ENCODE data around the gene FAM180B. TPM values are rescaled to one million over a fixed set of nuclear protein-coding genes. Genes with fewer than 3 reads are reported as not detected.

The FAM180B gene, protein sequence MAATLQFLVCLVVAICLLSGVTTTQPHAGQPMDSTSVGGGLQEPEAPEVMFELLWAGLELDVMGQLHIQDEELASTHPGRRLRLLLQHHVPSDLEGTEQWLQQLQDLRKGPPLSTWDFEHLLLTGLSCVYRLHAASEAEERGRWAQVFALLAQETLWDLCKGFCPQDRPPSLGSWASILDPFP
- 0.10 TPM in 1 of 5 replicates, not detected in the others for total RNA-seq (2022; extraction: Qiagen RNA extraction; ENCODE audit: low read depth)

DNA sequence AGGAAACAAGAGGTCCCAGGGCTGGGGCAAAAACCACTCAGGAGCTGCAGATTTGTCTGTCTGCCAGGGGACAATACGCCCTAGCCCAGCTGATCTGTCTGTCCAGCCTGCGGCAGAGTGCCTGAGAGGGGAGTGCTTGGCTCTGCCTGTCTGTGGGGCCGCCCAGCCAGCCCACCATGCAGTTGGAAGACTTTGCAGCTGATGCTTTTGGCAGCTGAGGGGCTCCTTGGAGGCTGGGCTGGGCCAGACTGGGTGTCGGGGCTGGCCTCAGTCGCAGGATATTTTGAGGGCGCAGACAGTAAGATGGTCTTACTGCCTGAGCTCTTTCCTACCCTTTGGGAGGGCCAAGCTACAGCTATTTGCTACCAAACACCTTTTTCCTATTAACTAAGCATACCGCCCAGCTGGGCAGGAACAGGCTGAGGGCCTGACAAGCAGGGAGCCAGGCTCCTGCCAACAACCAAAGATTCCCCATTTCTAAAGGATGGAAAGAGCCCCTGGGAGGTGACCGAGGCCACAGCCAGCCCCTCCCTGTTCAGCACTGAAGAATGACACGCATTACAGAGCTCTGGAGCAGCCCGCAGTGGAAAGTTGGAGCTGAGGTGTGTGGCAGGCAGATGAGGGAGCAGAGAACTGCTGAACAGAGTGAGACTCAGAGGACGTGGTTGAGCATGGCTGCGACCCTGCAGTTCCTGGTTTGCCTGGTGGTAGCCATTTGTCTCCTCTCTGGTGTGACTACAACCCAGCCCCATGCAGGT lies at the start of gene FAM180B:
Gene FAM180B (plus strand): TSS at position 581 of the 758 bp plus-strand sequence. CDS start 91 bp downstream, at position 672.

GRCh38 chr11:47552566-47553405 lies 33.7 kb upstream of the FAM180B start, which contains the start of gene CELF1:
TSS of gene CELF1 (minus strand) at chr11:47553132. CDS start at chr11:47499523, 53,609 bp downstream.

GRCh38 chr11:47565340-47566148 lies 20.9 kb upstream of the FAM180B start, which contains the start of gene PTPMT1:
TSS of gene PTPMT1 (plus strand) at chr11:47565599. CDS start at chr11:47565623, 24 bp downstream.

DNA sequence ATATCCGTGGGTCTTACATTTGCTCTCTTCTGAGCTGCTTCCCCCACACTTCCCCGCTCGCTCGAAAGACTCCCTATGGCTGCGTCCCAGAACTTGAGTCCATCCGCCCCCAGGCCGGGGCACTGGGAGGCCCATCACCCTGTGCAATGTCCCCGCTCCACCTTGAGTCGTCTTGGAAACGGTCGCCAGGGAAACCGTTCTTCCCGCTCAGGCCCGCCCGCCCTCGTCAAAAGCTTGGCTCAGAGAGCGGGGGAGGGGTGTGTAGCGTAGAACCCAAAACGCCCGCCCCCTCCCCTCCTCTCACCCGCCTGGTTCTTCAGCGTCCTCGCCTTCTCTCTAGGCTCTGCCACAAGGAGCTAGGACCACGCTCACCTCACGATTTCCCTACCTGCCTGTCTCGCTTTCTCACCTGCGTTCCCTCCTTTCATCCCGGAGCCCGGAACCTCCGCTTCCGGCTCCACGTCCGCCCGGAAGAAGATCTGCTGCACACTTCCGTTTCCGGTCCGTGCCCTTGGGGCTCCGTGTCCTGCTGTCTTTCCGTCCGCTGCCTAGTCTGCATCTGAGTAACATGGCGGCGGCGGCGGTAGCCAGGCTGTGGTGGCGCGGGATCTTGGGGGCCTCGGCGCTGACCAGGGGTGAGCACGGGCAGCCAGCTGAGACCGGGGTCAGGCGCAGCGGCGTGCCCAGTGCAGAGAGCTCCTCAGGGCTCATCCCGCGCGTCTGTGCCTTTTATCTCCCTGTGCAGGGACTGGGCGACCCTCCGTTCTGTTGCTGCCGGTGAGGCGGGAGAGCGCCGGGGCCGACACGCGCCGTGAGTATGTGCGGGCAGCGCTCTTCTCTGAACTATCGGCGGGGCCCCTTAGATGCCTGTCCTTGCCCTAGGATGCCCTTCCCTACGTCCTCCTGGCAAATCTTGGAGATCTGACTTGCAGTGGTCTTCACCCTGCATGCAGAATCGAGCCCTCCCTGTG lies 7.7 kb upstream of the FAM180B start, which contains the start of the genes KBTBD4 and NDUFS3:
Gene KBTBD4 (minus strand): TSS at position 447 of the 971 bp plus-strand sequence. CDS start 19 bp downstream, at position 428.
Gene NDUFS3 (plus strand): TSS at position 551 of the 971 bp plus-strand sequence. CDS start 18 bp downstream, at position 569.

DNA sequence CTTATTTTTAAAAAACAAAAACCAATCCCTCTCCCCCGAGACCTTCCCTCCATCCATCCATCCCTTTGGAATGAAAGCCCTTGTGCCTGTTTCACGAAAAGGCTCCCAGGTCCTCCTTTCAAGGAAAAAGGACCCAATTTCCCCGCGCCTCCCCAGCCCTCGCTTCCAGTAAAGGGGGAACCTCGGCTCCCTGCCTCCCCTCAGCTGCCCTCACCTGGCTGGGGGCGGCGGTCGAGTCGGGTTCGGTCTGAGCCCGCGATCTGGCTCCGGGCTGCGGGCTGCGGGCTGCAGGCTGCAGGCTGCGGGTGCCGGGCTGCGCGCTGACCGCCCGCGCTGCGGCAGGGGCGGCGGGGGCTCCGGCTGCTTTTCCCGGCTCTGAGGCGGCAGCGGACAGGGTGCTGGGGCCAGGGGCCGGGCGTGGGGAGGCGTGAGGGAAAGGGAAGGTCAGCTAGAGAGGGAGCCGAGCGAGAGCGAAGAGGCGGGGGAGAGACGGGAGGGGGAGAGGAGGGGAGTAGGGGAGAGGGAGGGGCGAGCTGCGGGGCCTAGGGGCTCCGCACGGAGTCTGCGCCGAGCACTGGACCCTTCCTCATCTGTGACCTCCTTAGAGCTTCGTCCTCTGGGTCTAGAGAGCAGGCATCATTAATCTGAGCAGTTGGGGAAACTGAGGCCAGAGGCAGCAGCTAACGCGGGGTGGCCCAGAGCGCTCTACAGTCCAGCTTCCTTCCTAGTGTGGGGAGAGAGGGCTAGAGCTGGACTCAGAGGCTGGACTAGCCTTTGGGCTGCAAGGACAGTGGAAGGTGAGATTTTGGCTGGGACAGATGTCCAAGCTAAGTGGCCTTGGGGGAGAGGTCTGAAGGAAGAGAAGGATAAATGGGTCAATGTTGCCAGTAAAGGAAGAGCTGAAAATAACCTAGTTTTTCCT lies 7.7 kb downstream of the FAM180B start, which contains the start of gene C1QTNF4:
Gene C1QTNF4 (minus strand): TSS at position 478 of the 922 bp plus-strand sequence. CDS start 3,601 bp downstream, outside the sequence.

Other genes starting within 250 kb of the FAM180B start
- 0.05 to 0.06 TPM (median 0.05 TPM) in 4 of 5 replicates, not detected in the other for gene MYBPC3, start 234.0 kb upstream of the FAM180B start, total RNA-seq (2022; extraction: Qiagen RNA extraction; ENCODE audit: low read depth)
- 0.11 TPM in 1 of 5 replicates, not detected in the others for gene SPI1, start 208.1 kb upstream of the FAM180B start, total RNA-seq (2022; extraction: Qiagen RNA extraction; ENCODE audit: low read depth)
- gene SLC39A13, start 178.1 kb upstream of the FAM180B start, total RNA-seq (2022; extraction: Qiagen RNA extraction; ENCODE audit: low read depth) = 40.7 to 54.0 TPM (median 50.3 TPM) in 5 replicates
- 188 to 258 TPM (median 203 TPM) in 5 replicates for gene PSMC3, start 160.2 kb upstream of the FAM180B start, total RNA-seq (2022; extraction: Qiagen RNA extraction; ENCODE audit: low read depth)
- 0.06 to 0.41 TPM (median 0.17 TPM) in 4 of 5 replicates, not detected in the other for gene RAPSN, start 137.5 kb upstream of the FAM180B start, total RNA-seq (2022; extraction: Qiagen RNA extraction; ENCODE audit: low read depth)
- gene CELF1, start 33.5 kb upstream of the FAM180B start, total RNA-seq (2022; extraction: Qiagen RNA extraction; ENCODE audit: low read depth) = 44.8 to 51.9 TPM (median 50.5 TPM) in 5 replicates
- gene PTPMT1, start 21.1 kb upstream of the FAM180B start, total RNA-seq (2022; extraction: Qiagen RNA extraction; ENCODE audit: low read depth) = 55.9 to 79.3 TPM (median 74.3 TPM) in 5 replicates
- gene KBTBD4, start 7.7 kb upstream of the FAM180B start, total RNA-seq (2022; extraction: Qiagen RNA extraction; ENCODE audit: low read depth) = 19.7 to 22.9 TPM (median 20.6 TPM) in 5 replicates
- gene NDUFS3, start 7.6 kb upstream of the FAM180B start, total RNA-seq (2022; extraction: Qiagen RNA extraction; ENCODE audit: low read depth) = 94.0 to 141 TPM (median 137 TPM) in 5 replicates
- 0.07 to 0.10 TPM (median 0.08 TPM) in 3 of 5 replicates, not detected in the others for gene C1QTNF4, start 7.7 kb downstream of the FAM180B start, total RNA-seq (2022; extraction: Qiagen RNA extraction; ENCODE audit: low read depth)
- 101 to 150 TPM (median 138 TPM) in 5 replicates for gene MTCH2, start 55.9 kb downstream of the FAM180B start, total RNA-seq (2022; extraction: Qiagen RNA extraction; ENCODE audit: low read depth)
- 0.51 to 1.8 TPM (median 1.3 TPM) in 5 replicates for gene AGBL2, start 128.7 kb downstream of the FAM180B start, total RNA-seq (2022; extraction: Qiagen RNA extraction; ENCODE audit: low read depth)
- gene FNBP4, start 180.7 kb downstream of the FAM180B start, total RNA-seq (2022; extraction: Qiagen RNA extraction; ENCODE audit: low read depth) = 46.3 to 68.3 TPM (median 52.4 TPM) in 5 replicates